ENCODE measurements around the gene PRPF19.
A peak's percentile ranks its signal among the peaks of the same experiment; 100 is the strongest.

Gene PRPF19

DNA sequence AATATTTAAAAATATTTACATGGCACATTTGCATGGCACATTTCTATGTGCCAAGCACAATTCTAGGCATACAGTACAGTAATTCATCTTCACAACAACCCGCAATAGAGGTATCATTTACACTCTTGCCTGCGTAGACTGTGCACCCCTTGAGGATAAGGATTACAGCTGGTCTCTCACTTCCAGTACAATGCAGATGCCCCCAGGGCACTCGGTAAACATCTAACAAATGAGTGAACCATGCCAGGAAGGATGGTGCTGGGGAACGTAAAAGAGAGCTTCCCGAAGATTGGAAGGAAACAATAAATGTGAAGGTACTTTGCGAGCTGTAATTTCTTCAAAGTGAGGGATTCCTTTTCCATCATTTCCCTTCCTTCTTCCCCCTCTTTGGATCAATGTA is 1.3 kb downstream of the PRPF19 start:
- no peak for TF ChIP-seq CTCF (IDR thresholded peaks at IDR 0.05; ENCODE audit: extremely low read depth, insufficient read depth, missing control alignments)
- no peak for DNase-seq (ENCODE audit: low spot score)
- in situ Hi-C loops (cut with MboI; ENCODE audit: low pct_unique_long_range_greater_than_20kb, low sequenced_read_pairs, unreplicated experiment): no loop called here

DNA sequence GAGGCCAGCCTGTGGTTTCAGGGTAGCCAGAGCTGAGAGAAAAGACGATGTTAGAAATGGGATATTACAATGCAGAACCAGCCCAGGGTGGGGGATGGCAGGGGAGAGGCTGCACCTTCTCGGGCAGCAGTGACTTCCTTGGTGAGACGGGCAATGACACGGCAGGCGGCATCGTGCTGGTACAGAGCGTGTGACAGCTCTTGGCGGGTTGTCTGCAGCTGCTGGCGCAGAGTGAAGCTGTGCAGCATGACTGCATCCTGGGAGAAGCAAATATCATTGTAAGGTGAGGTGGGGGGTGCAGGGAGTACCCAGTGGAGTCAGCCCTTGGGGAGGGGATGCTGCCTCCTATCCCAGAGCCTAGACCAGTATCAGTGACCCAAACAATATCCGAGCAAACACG is 3.8 kb downstream of the PRPF19 start:
- no peak for TF ChIP-seq CTCF (IDR thresholded peaks at IDR 0.05; ENCODE audit: extremely low read depth, insufficient read depth, missing control alignments)
- no peak for DNase-seq (ENCODE audit: low spot score)
- in situ Hi-C loops (cut with MboI; ENCODE audit: low pct_unique_long_range_greater_than_20kb, low sequenced_read_pairs, unreplicated experiment): no loop called here

GRCh38 chr11:60900673-60901404 is 5.5 kb downstream of the PRPF19 start:
- in situ Hi-C loops (cut with MboI; ENCODE audit: low pct_unique_long_range_greater_than_20kb, low sequenced_read_pairs, unreplicated experiment): no loop called here
- no peak for DNase-seq (ENCODE audit: low spot score)
- TF ChIP-seq CTCF (IDR thresholded peaks at IDR 0.05; ENCODE audit: extremely low read depth, insufficient read depth, missing control alignments): no peak

DNA sequence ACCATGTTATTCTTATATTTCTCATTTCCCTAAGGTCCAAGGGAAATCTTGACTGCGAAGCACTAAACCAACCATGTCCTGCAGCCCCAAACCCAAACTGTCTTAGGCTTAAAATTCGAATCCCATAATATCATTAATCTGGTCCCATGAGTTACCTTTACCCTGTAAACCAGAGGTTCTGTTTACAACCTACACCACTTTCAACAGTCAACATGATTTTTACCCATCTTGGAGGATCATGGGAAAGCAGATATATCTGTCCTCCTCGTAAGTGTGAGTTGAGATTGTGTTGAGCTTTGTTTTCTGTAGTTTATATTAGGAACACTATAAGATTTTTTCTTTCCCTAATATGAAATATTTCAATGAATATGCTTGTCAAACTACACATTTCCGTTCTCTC is 6.4 kb downstream of the PRPF19 start:
- in situ Hi-C loops (cut with MboI; ENCODE audit: low pct_unique_long_range_greater_than_20kb, low sequenced_read_pairs, unreplicated experiment): no loop called here

DNA sequence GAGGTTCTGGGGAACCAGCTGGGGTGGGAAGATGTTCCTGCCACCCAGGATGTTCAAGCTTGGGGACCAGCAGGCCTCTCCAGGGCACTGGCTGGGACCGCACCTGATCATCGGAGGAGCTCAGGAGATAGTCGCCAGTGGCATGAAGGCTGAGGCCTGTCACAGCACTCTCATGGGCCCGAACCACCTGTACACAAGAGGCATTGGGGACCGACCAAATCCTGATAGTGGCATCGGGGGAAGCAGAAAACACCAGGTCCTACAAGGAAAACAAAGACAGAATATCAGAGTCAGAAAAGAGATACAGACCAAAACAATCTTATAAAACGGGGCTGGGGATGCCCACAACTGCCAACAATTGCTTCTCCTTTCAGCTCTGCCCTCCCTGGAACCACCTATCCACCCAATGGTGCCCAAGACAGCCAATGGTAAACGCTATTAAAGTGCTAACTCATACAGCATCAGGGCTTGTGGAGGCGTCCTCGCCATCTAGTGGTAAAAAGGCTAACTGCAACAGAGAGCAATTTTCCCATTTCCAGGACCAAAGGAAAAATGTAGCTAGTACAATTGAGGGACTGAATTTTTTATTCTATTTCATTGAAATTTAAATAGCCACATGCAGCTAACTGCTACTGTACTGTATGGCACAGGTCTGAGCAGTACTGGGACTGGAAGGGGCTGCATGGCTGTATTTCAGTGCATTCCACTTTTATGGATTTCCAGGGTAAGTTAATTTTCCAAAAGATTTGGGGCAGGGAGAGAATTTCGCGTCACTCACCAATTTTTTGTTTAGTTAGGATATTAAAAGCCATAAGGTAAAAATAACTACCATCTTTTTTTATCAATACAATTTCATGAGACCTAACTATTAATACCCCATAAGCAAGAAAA is 7.1 kb downstream of the PRPF19 start:
- TF ChIP-seq CTCF (IDR thresholded peaks at IDR 0.05; ENCODE audit: extremely low read depth, insufficient read depth, missing control alignments): peak; percentile 85
- peak; percentile 52 for DNase-seq (ENCODE audit: low spot score)
- in situ Hi-C loops (cut with MboI; ENCODE audit: low pct_unique_long_range_greater_than_20kb, low sequenced_read_pairs, unreplicated experiment): no loop called here

More for the DNA sequence above, 6.4 kb downstream of the PRPF19 start:
- no peak for TF ChIP-seq CTCF (IDR thresholded peaks at IDR 0.05; ENCODE audit: extremely low read depth, insufficient read depth, missing control alignments)
- no peak for DNase-seq (ENCODE audit: low spot score)

- no peak for DNase-seq (ENCODE audit: low spot score)
- TF ChIP-seq CTCF (IDR thresholded peaks at IDR 0.05; ENCODE audit: extremely low read depth, insufficient read depth, missing control alignments): no peak
- in situ Hi-C loops (cut with MboI; ENCODE audit: low pct_unique_long_range_greater_than_20kb, low sequenced_read_pairs, unreplicated experiment): no loop called here
Measured at GRCh38 chr11:60897496-60897895, 8.9 kb downstream of the PRPF19 start.

Measured in GM13977 (cell line).